Measurements from ENCODE around the gene EFCAB14.

DNA sequence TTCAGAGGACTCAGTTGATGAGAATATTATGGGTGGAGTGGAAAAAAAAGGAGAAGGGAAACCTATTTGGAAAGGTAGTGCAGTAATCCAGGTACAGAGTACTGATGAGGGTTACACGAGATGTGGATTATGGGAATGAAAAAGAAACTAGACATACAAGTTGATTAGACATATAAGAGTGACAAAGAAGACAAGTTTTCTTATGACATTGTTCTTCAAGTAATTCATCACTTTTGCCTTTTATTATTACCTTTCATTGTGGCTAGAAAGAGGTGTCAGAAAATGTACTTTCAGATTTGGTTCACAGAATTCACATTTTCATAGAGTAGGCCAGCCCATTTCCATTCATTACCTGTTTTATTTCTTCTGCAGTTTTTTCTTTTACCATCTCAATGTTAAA, 61.1 kb downstream of the EFCAB14 start:
- TF ChIP-seq EZH2 (IDR thresholded peaks at IDR 0.05; ENCODE audit: borderline replicate concordance) (no peak), CTCF (IDR thresholded peaks at IDR 0.05; ENCODE audit: poor library complexity) (no peak), EZH2phosphoT487 (IDR thresholded peaks at IDR 0.05; ENCODE audit: low read depth, severe bottlenecking, unreplicated experiment) (no peak)
